Measurements from ENCODE around the gene FYB1. TPM values are rescaled to one million over a fixed set of nuclear protein-coding genes. Genes with fewer than 3 reads are reported as not detected.
"Not testable (repeated sequence)": the region's sequence is repeated elsewhere in the genome, so short reads cannot be mapped to it uniquely, and the experiment has no call there.

The FYB1 gene
- polyA plus RNA-seq, 1 experiment = 0.01 TPM

DNA sequence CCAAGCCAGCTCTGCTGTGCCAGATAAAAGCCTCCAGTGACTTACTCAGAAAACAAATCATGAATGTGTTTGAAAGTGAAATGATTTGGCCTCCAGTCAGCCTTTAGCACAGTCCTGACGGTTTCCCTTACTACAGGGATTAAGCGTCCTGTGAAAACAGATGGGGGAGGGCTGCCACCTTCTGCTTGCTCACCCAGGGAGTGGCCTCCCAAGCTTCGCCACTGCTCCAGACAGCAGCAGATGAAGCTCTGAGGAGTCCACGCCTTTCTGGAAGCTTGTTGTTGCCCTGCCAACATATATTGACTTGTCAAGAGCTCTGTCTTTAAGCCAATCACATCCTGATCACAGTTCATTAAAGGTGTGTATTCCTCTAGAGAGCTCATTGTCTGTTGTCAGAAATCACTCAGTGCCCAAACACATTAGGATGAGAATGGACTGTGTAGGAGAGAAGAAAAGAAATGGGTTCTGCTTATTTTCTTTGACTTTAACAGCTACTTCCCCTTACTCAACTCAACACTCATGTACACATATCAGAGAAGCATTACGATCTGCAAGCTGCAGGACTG lies 4.9 kb upstream of the FYB1 start:
- POLR2A ChIA-PET = no interaction called here
- Histone ChIP-seq H3K27ac (ENCODE audit: low read depth, low read length) (no peak overlapping the region), H3K9me3 (ENCODE audit: control insufficient read depth, insufficient read depth, low read length) (no peaks in the 10 kb centered on the region), H3K27me3 (ENCODE audit: control insufficient read depth, insufficient read depth, low read length) (no peaks in the 10 kb centered on the region), H3K4me3 (ENCODE audit: low read depth, low read length) (no peak overlapping the region)
- TF ChIP-seq, protein P1, sequence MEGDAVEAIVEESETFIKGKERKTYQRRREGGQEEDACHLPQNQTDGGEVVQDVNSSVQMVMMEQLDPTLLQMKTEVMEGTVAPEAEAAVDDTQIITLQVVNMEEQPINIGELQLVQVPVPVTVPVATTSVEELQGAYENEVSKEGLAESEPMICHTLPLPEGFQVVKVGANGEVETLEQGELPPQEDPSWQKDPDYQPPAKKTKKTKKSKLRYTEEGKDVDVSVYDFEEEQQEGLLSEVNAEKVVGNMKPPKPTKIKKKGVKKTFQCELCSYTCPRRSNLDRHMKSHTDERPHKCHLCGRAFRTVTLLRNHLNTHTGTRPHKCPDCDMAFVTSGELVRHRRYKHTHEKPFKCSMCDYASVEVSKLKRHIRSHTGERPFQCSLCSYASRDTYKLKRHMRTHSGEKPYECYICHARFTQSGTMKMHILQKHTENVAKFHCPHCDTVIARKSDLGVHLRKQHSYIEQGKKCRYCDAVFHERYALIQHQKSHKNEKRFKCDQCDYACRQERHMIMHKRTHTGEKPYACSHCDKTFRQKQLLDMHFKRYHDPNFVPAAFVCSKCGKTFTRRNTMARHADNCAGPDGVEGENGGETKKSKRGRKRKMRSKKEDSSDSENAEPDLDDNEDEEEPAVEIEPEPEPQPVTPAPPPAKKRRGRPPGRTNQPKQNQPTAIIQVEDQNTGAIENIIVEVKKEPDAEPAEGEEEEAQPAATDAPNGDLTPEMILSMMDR (IDR thresholded peaks at IDR 0.05; ENCODE audit: low read depth, low read length) = no peak
- CTCF ChIA-PET = interaction anchor here (1.1 to 1.6 kb wide), 2 partner anchors 59 to 346 kb away, joined by 3 to 4 read pairs; no protein-coding TSS in a partner anchor
- DNase-seq (ENCODE audit: low read depth, low spot score) = no peak

DNA sequence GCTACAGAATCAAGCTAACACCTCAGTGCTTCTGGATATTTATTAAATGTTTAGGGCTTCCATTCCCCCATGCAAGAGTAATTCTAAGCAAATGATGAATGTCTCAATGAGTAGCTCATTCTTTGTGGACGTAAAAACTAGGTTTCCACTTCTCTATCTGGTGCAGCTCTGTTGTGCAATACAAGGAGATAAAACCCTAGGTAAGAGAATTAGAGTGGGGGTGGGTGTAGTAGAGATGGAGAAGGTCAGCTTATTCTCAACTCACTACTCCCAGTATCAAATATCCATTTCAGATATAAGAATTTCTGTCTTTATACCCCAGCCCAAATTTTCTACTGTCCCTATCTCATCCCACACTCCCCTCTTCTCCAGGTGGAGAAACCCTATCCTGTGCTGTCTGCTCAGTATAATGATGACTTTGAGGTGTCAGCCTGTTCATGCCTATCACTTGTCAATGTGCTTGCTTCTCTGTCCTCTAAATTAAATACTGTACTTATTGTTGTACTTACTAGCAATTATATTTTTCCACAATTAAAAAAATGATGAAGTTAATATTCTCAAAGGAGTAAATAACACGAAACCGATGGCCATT lies 4.3 kb upstream of the FYB1 start:
- TF ChIP-seq, protein P1 (IDR thresholded peaks at IDR 0.05; ENCODE audit: low read depth, low read length) = no peak
- Histone ChIP-seq H3K27ac (ENCODE audit: low read depth, low read length) (no peak overlapping the region), H3K4me3 (ENCODE audit: low read depth, low read length) (no peak overlapping the region), H3K27me3 (ENCODE audit: control insufficient read depth, insufficient read depth, low read length) (no peaks in the 10 kb centered on the region), H3K9me3 (ENCODE audit: control insufficient read depth, insufficient read depth, low read length) (no peaks in the 10 kb centered on the region)
- POLR2A ChIA-PET = no interaction called here
- no peak for DNase-seq (ENCODE audit: low read depth, low spot score)
- CTCF ChIA-PET = interaction anchor here (1.3 to 1.6 kb wide), 2 partner anchors 60 to 347 kb away, joined by 3 to 4 read pairs; no protein-coding TSS in a partner anchor

DNA sequence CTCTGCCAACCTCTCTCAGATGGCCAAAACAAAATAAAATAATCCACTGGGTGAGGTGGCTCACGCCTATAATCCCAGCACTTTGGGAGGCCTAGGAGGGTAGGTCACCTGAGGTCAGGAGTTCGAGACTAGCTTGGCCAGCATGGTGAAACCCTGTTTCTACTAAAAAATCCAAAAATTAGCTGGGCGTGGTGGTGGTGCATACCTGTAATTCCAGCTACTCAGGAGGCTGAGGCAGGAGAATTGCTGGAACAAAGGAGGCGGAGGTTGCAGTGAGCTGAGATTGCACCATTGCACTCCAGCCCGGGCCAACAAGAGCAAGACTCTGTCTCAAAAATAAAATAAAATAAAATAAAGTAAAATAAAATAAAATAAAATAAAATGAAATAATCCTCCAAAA lies 2.3 kb upstream of the FYB1 start:
- H3K27ac ChIP-seq (ENCODE audit: low read depth, low read length); DNase-seq (ENCODE audit: low read depth, low spot score); H3K4me3 ChIP-seq (ENCODE audit: low read depth, low read length); H3K27me3 ChIP-seq (ENCODE audit: control insufficient read depth, insufficient read depth, low read length); H3K9me3 ChIP-seq (ENCODE audit: control insufficient read depth, insufficient read depth, low read length); POLR2A ChIA-PET: not testable (repeated sequence)
- CTCF ChIA-PET = interaction anchor here (1.0 to 1.5 kb wide), 3 partner anchors 64 to 349 kb away, joined by 3 to 5 read pairs (median 3); no protein-coding TSS in a partner anchor

DNA sequence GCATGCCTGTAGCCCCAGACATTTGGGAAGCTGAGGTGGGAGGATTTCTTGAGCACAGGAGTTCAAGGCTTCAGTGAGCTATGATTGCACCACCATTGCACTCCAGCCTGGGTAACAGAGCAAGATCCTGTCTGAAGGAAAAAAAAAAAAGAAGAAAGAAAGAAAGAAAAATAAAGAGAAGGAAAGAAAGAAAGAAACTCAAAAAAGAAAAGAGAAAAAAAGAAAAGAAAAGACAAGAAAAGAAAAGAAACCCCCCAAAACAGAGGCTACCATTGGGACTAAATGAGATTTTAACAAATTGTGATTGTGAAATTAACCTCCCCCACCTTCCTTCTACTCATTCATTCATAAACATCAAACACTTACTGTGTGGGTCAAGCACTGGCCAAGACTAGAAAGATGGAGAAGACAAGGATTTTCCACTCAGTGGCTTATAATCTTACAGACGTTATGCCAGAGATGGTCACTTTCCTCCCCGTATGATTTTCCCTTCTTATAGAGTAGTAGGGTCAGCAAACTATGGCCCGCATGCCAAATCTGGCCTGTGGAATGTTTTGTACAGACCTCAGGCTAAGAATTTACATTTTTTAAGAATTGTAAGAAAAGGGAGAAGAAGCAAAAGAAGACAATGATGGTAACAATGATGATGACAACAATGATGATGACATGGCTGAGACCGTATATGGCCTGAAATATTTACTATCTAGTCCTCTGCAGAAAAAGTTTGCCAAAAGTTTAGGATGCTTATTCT lies 1.1 kb upstream of the FYB1 start:
- no peak overlapping the region for H3K27ac ChIP-seq (ENCODE audit: low read depth, low read length)
- CTCF ChIA-PET = interaction anchor here (0.7 to 4.6 kb wide), 6 partner anchors 62 to 350 kb away, joined by 3 to 54 read pairs (median 4); no protein-coding TSS in a partner anchor
- no peaks in the 10 kb centered on the region for H3K9me3 ChIP-seq (ENCODE audit: control insufficient read depth, insufficient read depth, low read length)
- POLR2A ChIA-PET = no interaction called here
- H3K4me3 ChIP-seq (ENCODE audit: low read depth, low read length) = no peak overlapping the region
- TF ChIP-seq, protein P1 (IDR thresholded peaks at IDR 0.05; ENCODE audit: low read depth, low read length) = no peak
- no peaks in the 10 kb centered on the region for H3K27me3 ChIP-seq (ENCODE audit: control insufficient read depth, insufficient read depth, low read length)
- DNase-seq (ENCODE audit: low read depth, low spot score) = no peak

DNA sequence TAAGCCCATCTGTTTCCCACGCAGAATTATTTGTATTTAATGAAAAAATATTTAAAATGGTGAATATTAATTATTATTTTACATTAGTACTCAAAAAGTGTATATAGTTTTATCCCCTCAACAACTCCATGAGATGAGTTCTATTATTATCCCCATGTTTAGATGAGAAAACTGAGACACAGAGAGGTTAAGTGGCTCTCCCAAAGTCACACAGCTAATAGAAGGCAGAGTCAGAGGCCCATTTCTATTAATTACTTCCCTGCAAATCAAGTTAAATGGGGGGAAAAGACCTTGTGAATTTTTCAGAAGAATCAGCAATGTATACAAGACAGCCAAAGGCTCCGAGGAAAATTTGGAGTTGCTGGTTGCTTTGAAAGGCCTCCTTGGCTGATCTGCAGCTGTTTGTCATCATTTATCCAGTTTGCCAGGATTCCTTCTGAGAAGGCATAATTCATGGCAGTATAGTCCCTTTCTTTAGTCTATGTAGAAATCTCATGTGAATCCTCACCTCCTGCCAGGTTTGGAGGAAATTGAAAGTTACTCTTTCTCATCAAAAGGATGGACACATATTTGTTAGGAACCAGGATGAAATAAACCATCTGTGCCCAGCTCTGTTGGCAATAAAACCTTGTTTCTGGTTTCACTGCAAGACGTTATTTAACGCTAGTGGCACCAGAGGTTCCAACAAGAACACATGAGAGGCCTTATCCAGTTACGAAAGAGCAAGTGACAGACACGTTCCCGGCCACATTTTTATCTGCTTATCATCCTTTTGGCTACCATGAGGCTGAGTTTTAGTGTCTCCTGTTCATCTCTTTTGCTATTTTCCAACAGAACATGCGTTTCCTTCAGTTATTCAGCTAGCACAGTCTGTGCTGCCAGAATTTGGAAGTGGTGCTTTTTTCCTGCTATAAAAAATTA lies 621 bp downstream of the FYB1 start:
- Histone ChIP-seq H3K27ac (ENCODE audit: low read depth, low read length) (no peak overlapping the region), H3K4me3 (ENCODE audit: low read depth, low read length) (no peak overlapping the region), H3K27me3 (ENCODE audit: control insufficient read depth, insufficient read depth, low read length) (no peaks in the 10 kb centered on the region), H3K9me3 (ENCODE audit: control insufficient read depth, insufficient read depth, low read length) (no peaks in the 10 kb centered on the region)
- TF ChIP-seq, protein P1 (IDR thresholded peaks at IDR 0.05; ENCODE audit: low read depth, low read length) = no peak
- ChIA-PET CTCF (interaction anchor here (0.5 to 4.6 kb wide), 44 partner anchors 8 to 478 kb away, joined by 3 to 74 read pairs (median 6); partner anchors contain the start of gene DAB2), POLR2A (no interaction called here)
- DNase-seq (ENCODE audit: low read depth, low spot score) = no peak

Data from AG04450 (cell line).